GM12892 (cell line): ENCODE results near the gene INHA.

Experiments used
- DNase-seq: peaks from one replicate; pipeline ENCODE4 v3.0.0; 2011; ENCODE audit not compliant: insufficient read length
- FAIRE-seq: peaks from 2 replicates; lab custom pipeline; 2011; peaks lifted over from hg19 to GRCh38; lab: Jason Lieb, UNC
- POLR2A ChIP-seq: IDR thresholded peaks from 2 replicates; pipeline ENCODE4 v1.6.1; 2011; ENCODE audit warnings: low read depth, low read length, control low read depth
- POLR2AphosphoS5 ChIP-seq: IDR thresholded peaks from 2 replicates; pipeline ENCODE4 v1.6.1; 2011; ENCODE audit warnings: low read depth, low read length, control low read depth
- TAF1 ChIP-seq: IDR thresholded peaks from 2 replicates; pipeline ENCODE4 v1.6.1; 2011; ENCODE audit warnings: low read depth, mild to moderate bottlenecking, control low read depth, low read length, borderline replicate concordance

INHA gene

DNA sequence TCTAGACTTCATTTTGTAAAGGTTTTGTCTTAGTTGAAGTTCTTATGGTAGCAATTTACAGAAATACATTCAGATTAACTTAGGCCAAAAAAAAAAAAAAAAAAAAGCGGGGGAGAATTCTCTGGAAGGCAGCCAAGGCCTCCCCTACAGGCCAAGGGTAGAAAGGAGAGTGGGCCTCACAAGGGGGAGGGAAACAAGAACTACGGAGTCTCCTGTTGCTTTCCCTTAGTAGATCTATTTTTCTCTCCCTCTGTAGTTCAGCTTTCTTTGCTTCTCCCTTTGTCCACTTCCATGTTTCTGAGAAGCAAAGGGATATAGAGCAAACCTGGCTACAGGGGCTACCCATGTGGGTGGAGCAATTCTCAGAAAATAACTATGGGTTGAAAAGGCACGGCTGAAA lies 23.1 kb downstream of the INHA start:
- DNase-seq (no peak), FAIRE-seq (no peak)
- TF ChIP-seq POLR2AphosphoS5 (no peak), POLR2A (no peak)

DNA sequence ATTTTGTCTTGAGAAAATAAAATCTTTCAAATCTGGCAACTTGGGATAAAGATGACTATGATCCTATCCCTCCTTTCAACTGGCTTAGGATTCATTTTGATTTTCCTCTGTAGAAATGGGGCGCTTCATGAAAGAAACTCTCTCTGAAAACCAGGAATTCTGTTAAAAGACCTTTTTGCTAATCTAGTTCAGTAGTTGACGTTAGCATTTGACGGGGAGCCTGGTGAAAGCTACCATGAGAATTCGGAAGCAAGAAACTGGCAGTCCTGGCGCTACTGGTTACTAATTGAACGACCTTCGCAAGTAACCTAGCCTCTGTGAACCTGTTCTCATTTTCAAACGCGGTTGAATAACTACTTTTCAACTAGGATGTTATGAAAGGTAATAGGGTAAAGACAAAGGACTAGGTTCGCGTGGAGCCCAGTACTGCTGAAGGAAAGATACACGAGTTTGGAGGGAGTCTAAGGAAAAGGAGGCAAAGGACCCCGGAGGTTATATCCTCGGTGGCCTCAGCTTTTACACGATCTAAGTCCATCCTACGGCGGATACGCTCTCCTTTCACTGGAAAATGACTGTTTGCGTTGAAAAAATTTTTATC lies 24.9 kb downstream of the INHA start:
- no peak for DNase-seq
- TF ChIP-seq POLR2A: no peak
- TF ChIP-seq TAF1: no peak
- FAIRE-seq: no peak

DNA sequence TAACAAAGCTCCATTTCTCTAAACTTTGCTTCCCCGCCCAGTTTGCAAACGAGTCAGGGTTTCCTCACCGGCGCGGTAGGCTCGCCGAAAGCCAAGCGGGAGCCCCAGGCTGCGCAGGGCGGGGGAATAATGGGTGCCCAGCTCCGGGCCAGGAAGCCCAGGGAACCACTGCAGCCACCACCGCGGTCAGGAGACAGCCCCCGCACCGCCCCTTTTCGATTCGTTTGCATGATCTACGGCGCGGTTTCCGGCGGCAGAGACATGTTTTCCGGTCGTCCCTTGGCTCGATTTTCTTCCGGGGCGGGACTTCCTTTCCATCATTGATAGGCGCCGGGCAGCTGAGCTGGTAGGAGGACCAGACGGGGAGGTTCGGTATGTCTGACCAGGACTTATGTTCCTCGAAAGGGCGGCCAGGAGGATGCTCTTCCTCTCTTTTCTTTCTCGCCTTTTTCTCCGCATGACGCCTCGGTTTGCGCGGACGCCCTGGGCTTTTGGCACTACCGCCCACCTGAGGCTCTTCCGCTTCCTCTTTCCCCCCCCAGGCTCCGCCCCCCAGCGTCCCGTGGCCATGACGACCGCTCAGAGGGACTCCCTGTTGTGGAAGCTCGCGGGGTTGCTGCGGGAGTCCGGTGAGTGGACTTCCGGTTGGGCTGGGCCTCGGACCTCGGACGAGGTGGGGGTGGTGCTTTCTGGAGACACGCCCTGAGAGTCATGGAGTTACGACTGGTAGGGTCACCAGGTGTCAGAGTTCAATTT lies 25.6 kb downstream of the INHA start, which contains the start of gene STK11IP:
TSS of gene STK11IP (plus strand) at position 306 of the 756 bp plus-strand sequence. CDS start at position 569, 263 bp downstream.
- TF ChIP-seq POLR2AphosphoS5 (peak; percentile 61; the same call in 1 of the 2 replicates), POLR2A (peak; percentile 88), TAF1 (peak; percentile 38; the same call in 1 of the 2 replicates)
- DNase-seq (peak; percentile 94), FAIRE-seq (peak; percentile 97)

DNA sequence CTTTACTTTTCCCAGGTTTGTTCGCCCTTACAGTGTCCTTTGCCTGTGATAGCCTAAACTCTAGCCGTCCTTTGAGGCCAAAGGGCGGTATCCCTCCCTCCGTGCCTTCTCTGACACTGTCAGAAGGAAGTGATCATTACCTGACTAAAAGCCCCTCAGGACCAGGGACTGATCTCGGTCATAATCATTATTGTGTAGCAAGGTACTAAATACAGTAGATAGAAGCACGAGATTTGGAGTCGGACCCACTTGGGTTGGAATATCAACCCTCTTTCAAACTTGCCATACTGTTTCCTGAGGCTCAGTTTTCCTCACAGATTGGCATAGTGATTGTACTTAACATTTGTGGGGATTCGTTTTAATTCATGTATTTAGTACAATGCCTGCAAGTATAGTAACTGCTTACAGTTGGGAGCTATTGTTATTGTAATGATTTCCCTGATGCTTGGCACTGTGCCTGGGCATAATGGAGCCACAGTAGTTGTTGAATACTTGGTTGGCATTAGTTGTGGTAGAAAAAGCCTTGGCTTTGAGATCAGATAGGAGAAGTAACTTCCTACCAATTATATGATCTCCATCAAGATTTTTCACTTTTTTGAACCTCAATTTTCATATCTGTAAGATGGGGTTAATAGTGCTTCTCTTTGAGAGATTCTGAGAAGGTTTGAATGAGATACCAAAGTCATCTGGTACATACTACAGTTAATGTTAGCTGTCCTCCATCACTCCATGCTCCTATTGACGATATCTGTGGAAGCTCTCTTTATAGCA lies 26.4 kb downstream of the INHA start:
- FAIRE-seq (no peak), DNase-seq (no peak)
- TF ChIP-seq TAF1 (no peak), POLR2AphosphoS5 (no peak), POLR2A (no peak)

DNA sequence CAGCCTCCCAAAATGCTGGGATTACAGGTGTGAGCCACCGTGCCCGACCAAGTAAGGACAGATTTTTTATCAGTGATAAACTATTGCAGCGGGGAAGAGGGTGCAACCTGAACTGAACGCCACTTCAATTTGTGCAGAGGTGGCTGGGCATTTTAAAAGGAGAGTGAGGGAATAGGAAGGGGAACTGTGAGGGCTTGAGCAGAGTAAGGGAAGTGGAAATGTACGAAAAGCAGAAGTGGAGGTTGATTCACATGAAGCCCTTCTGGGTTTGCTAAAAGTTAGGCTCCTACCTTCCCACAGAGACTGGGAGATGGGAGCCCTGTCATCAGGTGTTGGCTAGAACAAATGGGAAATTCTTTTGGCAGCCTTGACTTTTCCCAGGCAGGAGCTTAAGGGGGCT lies 31.7 kb downstream of the INHA start:
- FAIRE-seq (no peak), DNase-seq (no peak)
- TF ChIP-seq POLR2AphosphoS5 (no peak), TAF1 (no peak), POLR2A (no peak)

DNA sequence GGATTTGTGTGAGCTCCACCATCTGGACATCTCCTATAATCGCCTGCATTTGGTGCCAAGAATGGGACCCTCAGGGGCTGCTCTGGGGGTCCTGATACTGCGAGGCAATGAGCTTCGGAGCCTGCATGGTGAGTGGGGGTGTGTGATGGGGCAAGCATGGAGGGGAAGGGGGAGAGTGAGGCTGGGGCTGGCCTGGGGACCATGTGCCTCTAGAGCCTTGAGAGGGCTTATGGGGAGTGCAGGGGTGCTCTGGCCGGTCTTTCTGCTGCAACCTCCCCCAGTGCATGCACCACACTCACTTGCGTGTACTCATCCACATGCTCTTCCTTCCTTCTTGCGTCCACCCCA lies 33.5 kb downstream of the INHA start:
- FAIRE-seq: no peak
- DNase-seq: no peak
- TF ChIP-seq POLR2AphosphoS5 (no peak), TAF1 (no peak), POLR2A (no peak)

DNA sequence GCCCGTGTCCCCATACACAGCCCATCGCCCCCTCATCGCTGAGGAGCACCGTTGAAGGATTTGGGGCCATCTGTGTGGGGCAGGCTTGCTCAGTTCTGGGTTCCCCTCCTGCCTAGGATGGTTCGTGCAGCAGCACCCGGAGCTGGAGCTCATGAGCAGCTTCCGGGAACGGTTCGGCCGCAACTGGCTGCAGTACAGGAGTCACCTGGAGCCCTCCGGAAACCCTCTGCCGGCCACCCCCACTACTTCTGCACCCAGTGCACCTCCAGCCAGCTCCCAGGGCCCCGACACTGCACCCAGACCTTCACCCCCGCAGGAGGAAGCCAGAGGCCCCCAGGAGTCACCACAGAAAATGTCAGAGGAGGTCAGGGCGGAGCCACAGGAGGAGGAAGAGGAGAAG lies 35.8 kb downstream of the INHA start:
- TF ChIP-seq POLR2A (no peak), TAF1 (no peak), POLR2AphosphoS5 (no peak)
- DNase-seq (no peak), FAIRE-seq (no peak)

DNA sequence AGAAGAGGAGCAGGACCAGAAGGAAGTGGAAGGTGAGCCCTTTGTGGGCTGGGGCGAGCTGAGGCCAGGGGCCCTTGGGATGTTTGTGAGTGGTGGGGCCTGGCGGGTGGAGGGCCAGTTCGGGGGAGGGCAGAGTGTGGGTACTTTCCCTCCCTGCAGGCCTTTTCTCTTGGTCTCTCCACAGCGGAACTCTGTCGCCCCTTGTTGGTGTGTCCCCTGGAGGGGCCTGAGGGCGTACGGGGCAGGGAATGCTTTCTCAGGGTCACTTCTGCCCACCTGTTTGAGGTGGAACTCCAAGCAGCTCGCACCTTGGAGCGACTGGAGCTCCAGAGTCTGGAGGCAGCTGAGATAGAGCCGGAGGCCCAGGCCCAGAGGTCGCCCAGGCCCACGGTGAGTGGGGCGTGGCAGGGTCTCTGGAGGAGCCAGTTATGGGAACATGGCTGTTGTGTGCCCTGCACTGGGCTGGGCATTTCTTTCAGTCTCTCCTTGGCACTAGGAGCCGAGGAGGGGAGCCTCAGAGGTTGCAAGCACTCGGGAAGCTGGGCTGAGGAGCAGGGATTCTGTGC lies 36.4 kb downstream of the INHA start:
- FAIRE-seq (no peak), DNase-seq (no peak)
- no peak for TF ChIP-seq POLR2A
- no peak for TF ChIP-seq POLR2AphosphoS5
- no peak for TF ChIP-seq TAF1

DNA sequence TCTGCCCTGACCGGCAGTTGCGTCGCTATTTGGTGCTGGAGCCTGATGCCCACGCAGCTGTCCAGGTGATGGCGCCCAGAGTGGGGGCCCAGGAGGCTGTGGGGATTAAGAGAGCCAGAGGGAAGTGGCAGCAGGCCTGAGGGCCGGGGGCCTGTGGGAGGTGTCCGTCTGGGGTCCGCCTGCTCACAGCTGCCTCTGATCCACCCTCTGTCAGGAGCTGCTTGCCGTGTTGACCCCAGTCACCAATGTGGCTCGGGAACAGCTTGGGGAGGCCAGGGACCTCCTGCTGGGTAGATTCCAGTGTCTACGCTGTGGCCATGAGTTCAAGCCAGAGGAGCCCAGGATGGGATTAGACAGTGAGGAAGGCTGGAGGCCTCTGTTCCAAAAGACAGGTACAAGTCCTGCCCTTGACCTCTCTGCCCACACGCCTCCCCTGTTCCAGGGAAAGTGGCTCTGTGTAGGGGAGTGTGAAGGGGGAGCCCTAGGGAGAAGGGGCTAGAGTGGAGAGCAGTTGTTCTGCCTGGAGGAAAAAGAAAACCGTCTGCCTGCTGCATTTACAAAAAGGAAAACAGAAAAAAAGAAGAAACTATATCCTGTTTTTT lies 37.1 kb downstream of the INHA start:
- no peak for FAIRE-seq
- no peak for DNase-seq
- TF ChIP-seq POLR2A (no peak), TAF1 (no peak), POLR2AphosphoS5 (no peak)

DNA sequence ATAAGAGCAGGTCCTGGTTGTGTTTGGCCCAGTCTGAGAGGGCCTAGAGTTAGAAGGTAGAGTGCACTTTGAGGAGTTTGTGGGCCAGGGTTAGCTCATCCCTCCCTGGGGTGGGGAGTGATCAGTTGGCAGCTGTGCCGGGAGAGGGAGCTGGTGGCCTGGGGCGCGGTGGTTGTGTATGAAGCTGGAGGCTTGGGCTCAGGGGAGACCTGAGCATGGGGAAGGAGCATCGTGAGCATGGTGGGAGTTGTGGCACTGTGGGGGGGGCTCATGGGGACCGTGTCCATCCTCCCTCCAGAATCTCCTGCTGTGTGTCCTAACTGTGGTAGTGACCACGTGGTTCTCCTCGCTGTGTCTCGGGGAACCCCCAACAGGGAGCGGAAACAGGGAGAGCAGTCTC lies 39.2 kb downstream of the INHA start:
- DNase-seq (no peak), FAIRE-seq (no peak)
- no peak for TF ChIP-seq TAF1
- no peak for TF ChIP-seq POLR2A
- TF ChIP-seq POLR2AphosphoS5: no peak
